Fibroblast of villous mesenchyme (primary cell): ENCODE results near the gene SYT1. TPM values are rescaled to one million over a fixed set of nuclear protein-coding genes. Genes with fewer than 3 reads are reported as not detected.

Experiments used
- DNase-seq: peaks from one replicate; pipeline ENCODE4 v3.0.0-alpha.2; 2010; ENCODE audit warnings: low read depth
- H3K4me3 ChIP-seq: 2 replicates; pipeline ENCODE4 v1.5.1; 2011; ENCODE audit warnings: low read depth, mild to moderate bottlenecking, low read length
- small RNA-seq: library from RNA; depleted of rRNA; stranded (forward); fragments of <200 nt; gene quantifications from one replicate; pipeline ENCODE3, GENCODE V24; 2012
- total RNA-seq: library from RNA; depleted of rRNA; stranded (reverse); fragments of >200 nt; gene quantifications from 2 replicates; pipeline ENCODE4 v1.2.3, GENCODE V29; 2012
- TF ChIP-seq, protein P1 (sequence below): IDR thresholded peaks from 2 replicates; pipeline ENCODE4 v1.5.1; 2012; ENCODE audit warnings: low read depth, mild to moderate bottlenecking, low read length; ENCODE audit not compliant: insufficient read depth

Gene SYT1
- total RNA-seq, 1 donor = 3.9 TPM

DNA sequence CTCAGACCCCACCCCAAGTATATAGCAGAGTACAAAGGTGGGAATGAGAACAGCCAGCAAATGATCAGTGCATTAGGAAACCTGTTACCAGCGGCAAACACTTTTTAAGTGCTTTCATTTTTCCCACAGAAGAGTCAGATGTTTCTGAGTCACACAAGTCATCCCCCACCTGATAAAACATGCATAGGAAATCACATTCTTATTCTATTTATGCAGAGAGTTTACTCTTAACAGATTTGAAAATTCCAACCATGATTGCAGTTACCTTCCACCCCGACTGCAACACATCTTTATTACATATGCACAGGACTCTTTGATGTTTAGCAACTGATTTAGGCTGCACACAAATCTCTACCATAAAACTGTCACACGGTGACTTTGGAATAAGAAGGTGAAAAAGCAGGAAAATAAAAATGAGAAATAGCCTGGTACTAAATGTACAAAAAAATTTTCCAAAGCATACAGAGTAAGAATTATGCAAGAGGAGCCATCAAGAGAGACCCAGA is 589.8 kb downstream of the SYT1 start:
- DNase-seq = peak; percentile 91
- H3K4me3 ChIP-seq = peak overlapping the region; percentile 49
- TF ChIP-seq, protein P1, sequence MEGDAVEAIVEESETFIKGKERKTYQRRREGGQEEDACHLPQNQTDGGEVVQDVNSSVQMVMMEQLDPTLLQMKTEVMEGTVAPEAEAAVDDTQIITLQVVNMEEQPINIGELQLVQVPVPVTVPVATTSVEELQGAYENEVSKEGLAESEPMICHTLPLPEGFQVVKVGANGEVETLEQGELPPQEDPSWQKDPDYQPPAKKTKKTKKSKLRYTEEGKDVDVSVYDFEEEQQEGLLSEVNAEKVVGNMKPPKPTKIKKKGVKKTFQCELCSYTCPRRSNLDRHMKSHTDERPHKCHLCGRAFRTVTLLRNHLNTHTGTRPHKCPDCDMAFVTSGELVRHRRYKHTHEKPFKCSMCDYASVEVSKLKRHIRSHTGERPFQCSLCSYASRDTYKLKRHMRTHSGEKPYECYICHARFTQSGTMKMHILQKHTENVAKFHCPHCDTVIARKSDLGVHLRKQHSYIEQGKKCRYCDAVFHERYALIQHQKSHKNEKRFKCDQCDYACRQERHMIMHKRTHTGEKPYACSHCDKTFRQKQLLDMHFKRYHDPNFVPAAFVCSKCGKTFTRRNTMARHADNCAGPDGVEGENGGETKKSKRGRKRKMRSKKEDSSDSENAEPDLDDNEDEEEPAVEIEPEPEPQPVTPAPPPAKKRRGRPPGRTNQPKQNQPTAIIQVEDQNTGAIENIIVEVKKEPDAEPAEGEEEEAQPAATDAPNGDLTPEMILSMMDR = no peak

DNA sequence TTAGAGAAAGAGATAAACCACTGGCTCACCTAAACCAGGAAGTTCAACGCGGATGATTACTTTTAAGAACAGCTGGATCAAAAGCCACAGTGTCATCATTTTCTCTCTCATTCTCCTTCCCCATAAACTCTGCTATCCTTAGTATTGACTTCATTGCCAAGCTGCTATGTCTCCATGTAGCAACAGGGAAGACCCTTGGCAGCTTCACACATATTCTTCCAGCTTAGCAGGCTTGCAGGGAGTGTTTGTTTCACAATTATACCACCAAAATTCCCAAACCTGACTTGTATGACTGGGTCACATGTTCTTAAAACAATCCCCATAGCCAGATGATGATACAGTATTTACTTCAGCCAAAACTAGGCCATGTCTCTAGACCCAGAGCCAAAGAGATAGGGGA is 590.7 kb downstream of the SYT1 start:
- H3K4me3 ChIP-seq = peak overlapping the region; percentile 49
- TF ChIP-seq, protein P1 = no peak
- DNase-seq = peak; percentile 72

DNA sequence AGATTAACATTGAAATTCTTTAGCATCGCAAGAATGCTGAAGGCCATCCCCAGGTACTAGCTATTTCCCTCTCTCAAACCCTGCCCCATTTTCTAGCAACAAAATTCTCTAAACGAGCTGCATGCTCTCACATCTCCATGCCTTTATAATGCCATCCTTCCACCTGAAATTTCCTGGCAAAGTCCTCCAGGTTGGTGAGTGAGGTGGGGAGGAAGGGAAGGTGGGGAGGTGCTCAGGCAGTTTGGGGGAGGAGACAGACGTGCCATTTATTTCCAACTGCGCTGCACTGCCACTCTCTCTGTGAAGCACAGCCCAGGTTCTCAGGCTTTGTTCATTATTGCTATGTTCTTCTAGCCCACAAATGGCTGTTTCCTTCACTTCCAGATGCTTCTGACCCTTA is 617.7 kb downstream of the SYT1 start:
- DNase-seq = no peak
- TF ChIP-seq, protein P1 = no peak
- H3K4me3 ChIP-seq = no peak overlapping the region

DNA sequence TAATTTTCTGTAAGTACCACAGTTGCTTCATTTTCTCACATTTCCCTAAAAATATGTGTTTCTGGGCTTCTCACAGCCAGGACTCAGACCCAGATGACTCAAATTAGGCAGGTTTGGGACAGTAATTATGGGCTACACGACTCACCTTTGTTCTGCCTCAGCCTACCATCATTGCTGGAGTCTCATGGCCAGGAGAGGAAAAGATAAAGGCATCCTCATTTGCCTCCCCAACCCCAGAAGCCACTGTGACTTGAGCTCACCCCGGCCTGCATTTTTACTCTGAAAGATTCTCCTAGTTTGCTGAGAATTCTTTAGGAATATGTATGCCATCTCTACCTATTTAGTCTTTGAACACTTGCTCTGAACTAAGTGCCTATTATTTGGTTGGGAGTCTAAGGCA is 618.3 kb downstream of the SYT1 start:
- no peak overlapping the region for H3K4me3 ChIP-seq
- DNase-seq = no peak
- TF ChIP-seq, protein P1 = no peak

DNA sequence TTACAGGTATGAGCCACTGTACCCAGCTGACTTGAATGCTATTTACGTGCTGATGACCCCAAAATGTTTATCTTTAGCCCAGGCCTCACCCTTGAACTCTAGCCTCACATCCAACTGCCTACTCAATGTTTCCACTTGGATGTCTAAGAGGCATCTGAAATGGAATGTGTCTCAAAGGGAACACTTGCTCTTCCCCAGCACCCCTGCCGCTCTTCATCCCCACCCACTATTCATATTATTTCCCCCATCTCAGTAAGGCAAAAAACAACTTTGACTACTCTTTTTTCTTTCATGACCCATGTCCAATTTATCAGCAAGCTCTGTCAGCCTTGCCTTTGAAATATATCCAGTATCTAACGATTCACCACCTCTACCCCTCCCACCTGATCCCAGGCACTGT is 621.6 kb downstream of the SYT1 start:
- no peak for DNase-seq
- no peak overlapping the region for H3K4me3 ChIP-seq
- TF ChIP-seq, protein P1 = no peak

DNA sequence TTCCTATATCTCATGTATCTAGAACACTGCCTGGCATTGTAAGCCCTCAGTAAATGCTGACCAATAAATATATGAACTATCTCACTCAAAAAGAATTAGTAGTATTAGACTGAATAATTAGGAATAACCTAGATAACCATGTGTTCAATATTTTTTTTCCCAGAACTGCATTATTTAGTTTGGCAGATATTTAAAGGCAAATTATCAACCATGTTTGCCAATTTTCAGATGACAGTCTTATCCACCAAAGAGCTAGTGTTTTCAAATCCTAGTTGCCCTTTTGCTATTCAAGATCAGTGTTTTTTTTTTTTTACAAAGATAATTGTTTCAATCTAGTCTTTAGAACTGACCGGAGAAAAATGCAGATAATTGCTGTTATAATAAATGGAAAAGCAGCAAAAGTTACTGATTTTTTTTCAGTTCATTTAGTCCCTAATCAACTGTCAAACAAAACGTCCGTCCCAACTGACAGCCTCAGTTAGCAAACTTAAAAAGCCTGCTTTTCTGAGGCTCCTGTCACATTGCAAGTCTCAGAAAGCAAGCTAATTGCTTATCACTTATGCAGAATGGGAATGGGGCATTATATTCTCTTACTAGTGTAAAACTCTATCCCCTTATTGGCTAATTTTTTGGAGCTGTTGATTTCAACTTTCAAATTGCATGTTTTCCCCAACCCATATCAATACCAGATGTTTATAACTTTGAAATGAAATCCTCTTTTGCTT is 623.0 kb downstream of the SYT1 start:
- DNase-seq = no peak
- TF ChIP-seq, protein P1 = no peak
- no peak overlapping the region for H3K4me3 ChIP-seq

Small RNA genes within 50 kb of the gene (small RNA-seq; reads per million reads assigned to genes)
- gene MIR1252 = 0.28 reads per million
